VCaP (cell line): ENCODE measurements around the gene BPGM.

Experiments used
- H3K27ac ChIP-seq: fragments of 450-650 bp; 2 replicates; pipeline ENCODE4 v1.5.1; 2017
- TF ChIP-seq, protein P1 (sequence below): fragments of 450-650 bp; conservative IDR thresholded peaks from 2 replicates; pipeline ENCODE4 v1.5.1; 2017; ENCODE audit warnings: mild to moderate bottlenecking, moderate library complexity

Gene BPGM

DNA sequence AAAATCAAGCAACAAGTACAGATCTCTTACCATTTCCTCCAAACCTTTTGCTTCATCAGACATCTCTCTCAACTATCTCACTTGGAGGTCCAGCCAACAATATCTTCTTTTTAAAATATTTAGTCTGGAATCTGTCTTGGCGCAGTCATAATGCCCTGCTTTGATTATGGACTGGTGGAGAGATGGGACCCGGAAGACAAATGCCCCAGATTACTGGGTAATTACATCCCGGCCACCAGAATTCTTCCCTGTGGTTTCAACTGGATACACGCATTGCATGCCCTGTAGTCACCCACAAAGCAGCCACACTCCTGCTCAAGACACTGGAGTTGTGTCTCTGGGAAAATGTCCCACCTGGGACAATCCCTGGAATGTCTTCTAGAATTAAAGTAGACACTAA lies 65.5 kb downstream of the BPGM start:
- H3K27ac ChIP-seq = no peak overlapping the region
- TF ChIP-seq, protein P1, sequence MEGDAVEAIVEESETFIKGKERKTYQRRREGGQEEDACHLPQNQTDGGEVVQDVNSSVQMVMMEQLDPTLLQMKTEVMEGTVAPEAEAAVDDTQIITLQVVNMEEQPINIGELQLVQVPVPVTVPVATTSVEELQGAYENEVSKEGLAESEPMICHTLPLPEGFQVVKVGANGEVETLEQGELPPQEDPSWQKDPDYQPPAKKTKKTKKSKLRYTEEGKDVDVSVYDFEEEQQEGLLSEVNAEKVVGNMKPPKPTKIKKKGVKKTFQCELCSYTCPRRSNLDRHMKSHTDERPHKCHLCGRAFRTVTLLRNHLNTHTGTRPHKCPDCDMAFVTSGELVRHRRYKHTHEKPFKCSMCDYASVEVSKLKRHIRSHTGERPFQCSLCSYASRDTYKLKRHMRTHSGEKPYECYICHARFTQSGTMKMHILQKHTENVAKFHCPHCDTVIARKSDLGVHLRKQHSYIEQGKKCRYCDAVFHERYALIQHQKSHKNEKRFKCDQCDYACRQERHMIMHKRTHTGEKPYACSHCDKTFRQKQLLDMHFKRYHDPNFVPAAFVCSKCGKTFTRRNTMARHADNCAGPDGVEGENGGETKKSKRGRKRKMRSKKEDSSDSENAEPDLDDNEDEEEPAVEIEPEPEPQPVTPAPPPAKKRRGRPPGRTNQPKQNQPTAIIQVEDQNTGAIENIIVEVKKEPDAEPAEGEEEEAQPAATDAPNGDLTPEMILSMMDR = no peak

DNA sequence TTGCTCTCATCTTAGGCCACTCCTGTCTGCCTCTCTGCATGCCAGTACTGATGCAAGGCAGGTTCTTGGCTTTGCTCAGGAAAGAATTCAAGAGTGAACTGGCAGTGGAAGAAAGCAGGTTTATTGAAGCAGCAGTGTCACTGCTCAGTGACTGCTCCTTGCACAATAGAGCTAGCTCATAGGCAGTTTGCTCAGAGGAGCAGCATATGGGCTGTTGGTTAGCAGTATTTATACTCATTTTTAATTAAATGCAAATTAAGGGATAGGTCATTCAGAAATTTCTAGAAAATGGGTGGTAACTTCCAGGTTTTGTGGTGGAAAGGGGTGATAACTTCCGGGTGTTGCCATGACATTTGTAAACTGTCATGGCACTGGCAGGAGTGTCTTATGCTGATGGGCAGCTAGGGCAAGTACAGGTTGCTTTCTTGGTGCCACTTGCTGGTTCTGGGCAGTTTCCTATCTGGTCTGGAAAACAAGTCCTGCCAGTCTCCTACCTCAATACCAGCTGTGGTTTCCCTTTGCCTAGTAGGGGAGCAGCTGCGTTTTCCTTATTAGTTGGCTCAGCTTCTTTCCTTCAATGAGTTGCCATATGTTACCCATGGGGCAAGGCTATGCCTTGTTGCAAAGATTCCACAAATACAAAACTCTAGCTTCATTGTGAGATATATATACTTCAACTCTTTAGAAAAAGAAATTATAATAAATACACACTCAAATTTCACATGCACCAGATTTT lies 68.0 kb downstream of the BPGM start:
- no peak overlapping the region for H3K27ac ChIP-seq
- TF ChIP-seq, protein P1 = no peak

DNA sequence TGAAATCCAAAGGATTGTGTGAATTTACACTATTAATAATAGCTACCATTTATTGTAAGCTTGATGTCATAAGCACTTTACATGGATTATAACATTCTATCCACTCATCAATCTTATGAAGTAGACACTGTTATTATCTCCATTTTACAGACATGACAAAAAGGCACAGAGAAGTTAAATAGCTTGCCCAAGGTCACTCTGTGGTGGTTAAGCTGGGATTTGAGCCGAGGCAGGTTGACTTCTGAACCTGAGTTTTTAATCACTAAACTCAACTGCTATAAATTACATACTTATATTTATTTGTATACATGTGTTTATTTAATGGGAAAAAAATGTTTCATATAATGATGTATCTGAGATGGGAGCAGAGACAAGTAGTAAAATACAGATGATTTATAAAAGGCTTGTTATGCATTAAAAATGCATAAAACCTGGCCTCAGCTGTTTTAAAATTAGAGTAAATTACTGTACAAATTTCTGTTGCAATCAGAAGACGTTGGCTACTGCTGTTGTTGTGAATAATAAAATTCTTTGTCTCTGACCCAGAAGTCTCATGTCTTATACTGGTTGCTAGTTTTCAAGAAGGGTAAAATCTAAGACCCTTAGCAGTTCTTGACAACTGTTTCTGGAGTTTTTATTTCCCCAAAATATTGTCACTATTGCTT lies 71.7 kb downstream of the BPGM start:
- TF ChIP-seq, protein P1 = no peak
- no peak overlapping the region for H3K27ac ChIP-seq

DNA sequence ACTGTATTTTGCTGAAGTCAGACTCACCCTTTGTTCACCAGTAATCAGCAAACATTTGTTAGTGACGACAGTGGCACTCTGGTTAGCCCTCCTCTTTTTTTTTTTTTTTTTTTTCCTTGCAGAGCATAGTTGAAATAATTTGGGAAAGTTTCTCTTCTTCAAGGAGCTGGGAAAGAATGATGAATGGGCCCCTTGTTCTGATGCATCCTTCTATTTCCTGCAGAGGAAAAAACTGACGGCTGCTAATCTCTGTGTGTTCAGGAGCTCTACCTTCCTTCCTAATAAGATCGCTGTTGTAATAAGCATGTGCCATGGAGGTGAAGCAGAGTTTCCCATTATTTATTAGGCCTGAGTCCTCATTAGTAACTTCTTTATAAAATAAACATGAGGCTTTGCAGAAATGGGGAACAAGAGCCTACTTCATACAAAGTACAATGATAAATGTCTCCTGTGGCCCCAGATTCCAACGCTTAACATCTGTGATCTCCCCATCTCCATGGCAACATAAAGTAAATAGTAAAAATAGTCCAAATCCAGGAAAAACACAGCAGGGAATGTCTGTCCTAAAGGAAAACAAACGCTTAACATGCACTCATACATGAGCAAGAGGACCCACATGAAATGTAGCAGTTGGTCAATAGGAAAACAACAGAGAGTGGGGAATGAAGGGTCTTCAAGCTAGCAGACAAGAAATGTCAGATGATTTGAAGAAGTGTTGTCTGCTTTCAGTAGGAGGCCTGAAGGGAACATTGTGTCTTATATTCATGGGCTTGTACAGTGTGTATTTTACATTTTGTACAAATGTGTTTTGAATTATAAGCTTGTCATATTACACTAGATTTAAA lies 73.7 kb downstream of the BPGM start:
- no peak overlapping the region for H3K27ac ChIP-seq
- TF ChIP-seq, protein P1 = no peak

DNA sequence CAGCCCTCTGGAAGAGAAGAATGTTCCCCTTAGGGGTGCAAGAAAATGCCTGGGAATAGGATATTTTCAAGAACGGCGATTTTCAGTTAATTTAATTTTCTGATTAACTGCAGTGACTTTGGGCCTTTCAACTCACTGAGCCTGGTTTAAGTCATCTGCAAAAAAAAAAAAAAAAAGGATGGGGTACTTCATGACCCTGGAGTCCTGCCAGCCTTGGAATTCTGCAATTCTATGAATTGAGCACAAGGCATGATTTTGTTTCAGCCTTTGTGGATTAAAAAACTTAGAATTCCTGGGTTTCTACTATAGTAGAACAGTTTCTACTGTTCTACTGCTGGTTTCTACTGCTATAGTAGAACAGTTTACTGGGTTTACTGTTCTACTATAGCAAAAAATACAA lies 74.5 kb downstream of the BPGM start:
- TF ChIP-seq, protein P1 = no peak
- H3K27ac ChIP-seq = no peak overlapping the region

DNA sequence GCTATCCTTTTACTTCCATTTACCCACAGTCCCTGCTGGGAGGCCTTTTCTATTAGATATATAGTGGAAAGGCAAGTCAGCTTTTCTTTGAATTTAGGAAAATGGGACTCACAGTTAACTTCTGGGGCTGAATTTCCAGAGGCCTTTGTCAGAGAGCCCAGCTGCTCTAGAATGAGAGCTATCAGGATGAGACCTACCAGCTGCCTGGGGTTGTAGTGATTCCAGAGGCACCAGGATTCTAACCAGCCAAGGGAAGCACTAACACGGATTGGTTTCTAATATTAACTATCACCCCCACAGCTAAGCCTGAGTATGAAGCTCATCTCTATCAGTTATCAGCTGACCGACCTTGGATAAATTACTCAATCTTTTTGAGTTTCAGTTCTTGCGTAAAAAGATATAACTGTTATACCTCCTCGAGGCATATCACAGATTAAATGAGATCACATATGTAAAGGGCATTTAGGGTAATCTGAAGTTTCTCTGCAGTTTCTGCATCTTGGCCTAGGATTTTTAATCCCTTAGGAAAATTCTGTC lies 76.2 kb downstream of the BPGM start:
- H3K27ac ChIP-seq = no peak overlapping the region
- TF ChIP-seq, protein P1 = no peak

DNA sequence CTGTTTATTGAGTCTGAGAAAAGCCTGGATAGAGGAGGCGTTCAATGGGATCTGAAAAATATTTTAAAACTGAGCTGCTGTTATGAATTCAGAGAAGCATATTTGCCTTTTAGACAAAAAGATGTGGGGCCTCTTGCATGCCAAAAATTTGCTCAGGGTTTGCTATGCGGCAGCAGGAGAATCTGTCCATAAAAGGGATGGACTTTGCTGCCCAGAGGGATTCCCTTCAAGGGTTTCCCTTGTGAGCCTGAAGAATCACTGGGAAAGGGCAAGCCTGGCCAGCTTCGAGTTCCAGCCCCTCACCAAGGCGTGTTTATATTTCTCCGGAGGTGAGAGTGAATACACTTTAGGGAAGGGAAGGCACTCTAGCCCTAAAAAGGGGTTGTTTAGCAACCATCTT lies 77.2 kb downstream of the BPGM start:
- TF ChIP-seq, protein P1 = no peak
- H3K27ac ChIP-seq = no peak overlapping the region
